ENCODE results near the gene PEBP1. TPM values are rescaled to one million over a fixed set of nuclear protein-coding genes. Genes with fewer than 3 reads are reported as not detected.

PEBP1 gene
- total and polyA plus RNA-seq, 10 donors: 99.5 to 201 (median 143) TPM

DNA sequence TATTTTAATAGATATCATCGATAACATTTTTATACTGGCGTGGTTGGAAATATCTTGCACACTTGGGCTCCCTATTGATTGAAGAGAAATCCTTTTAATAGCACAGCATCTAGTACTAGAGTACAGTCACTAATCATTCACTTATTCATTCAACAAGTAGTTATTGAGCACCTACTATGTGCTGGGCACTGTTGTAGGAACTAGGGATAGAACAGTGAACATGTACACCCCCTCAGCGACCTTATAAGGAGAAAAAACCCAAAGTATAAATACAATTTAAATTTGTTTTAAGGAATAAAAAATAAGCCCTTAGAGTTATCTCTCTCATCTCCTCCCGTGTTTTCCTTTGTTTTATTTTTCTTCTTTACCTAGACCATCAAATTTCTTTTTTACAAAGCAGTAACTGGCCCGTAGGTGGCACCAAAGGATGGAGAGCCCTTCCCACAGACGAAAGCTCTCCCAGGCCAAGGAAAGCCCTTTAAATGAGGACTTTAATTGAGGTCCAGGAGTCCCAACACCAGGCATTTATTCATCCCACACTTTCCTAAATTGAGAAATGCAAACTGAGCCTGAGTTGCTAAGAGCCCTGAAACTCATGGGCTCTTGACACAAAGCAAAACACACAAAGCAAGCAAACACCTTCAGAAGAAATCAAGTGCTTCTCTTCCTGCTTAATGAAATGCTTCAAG lies 29.0 kb downstream of the PEBP1 start:
- Histone ChIP-seq H3K4me1 (no peaks in the 10 kb centered on the region), H3K36me3 (peaks cover 4 to 98% (median 39%) of the 10 kb centered on the region in 6 donors), H3K27me3 (replicated peaks in 1 of 7) (no peaks in the 10 kb centered on the region), H3K27ac (no peak overlapping the region), H3K9me3 (no peaks in the 10 kb centered on the region), H3K4me3 (no peak overlapping the region)
- DNase-seq: no peak
- 65 to 75% (median 73%) methylated on average over 6 of the region's 6 CpGs for whole genome bisulfite sequencing, 5 donors
- TF ChIP-seq, protein P1, sequence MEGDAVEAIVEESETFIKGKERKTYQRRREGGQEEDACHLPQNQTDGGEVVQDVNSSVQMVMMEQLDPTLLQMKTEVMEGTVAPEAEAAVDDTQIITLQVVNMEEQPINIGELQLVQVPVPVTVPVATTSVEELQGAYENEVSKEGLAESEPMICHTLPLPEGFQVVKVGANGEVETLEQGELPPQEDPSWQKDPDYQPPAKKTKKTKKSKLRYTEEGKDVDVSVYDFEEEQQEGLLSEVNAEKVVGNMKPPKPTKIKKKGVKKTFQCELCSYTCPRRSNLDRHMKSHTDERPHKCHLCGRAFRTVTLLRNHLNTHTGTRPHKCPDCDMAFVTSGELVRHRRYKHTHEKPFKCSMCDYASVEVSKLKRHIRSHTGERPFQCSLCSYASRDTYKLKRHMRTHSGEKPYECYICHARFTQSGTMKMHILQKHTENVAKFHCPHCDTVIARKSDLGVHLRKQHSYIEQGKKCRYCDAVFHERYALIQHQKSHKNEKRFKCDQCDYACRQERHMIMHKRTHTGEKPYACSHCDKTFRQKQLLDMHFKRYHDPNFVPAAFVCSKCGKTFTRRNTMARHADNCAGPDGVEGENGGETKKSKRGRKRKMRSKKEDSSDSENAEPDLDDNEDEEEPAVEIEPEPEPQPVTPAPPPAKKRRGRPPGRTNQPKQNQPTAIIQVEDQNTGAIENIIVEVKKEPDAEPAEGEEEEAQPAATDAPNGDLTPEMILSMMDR (IDR thresholded peaks at IDR 0.05 in 8 of 11, conservative IDR thresholded peaks at IDR 0.05 in 3 of 11): peak in 1 of 11 experiments; percentile 18
- no peak for TF ChIP-seq POLR2AphosphoS5 (IDR thresholded peaks at IDR 0.05)
- no peak for TF ChIP-seq POLR2A (IDR thresholded peaks at IDR 0.05)
- intact Hi-C loops (cut with DNase I; ENCODE audit: low total_unique reads): no loop called here

DNA sequence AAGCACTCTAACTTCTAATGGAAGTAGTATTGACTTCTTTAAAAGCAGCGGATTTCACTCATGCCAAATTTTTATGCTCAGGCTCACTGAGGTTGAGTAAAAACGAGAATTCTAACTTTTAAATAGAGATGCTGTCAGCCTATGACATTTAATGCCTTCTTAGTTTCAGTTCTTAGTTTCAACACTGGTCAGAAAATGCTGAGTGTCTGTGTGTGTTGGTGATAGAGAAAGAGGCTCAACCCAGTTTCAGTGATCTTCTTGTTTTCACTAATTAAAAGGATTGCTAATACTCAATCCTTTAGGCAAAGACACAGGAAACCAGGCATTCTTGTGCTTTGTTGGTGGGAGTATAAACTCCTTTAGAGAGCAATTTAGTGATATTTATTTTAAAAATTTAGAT lies 31.0 kb downstream of the PEBP1 start:
- Histone ChIP-seq H3K27me3 (replicated peaks in 1 of 7) (no peaks in the 10 kb centered on the region), H3K4me1 (no peaks in the 10 kb centered on the region), H3K36me3 (peaks cover 0 to 98% (median 39%) of the 10 kb centered on the region in 6 donors), H3K27ac (no peak overlapping the region), H3K9me3 (no peaks in the 10 kb centered on the region), H3K4me3 (no peak overlapping the region)
- DNase-seq: no peak
- 56 to 73% (median 67%) methylated on average over 2 of the region's 2 CpGs for WGBS, 5 donors
- TF ChIP-seq, protein P1 (IDR thresholded peaks at IDR 0.05 in 8 of 11, conservative IDR thresholded peaks at IDR 0.05 in 3 of 11): no peak
- no peak for TF ChIP-seq POLR2A (IDR thresholded peaks at IDR 0.05)
- TF ChIP-seq POLR2AphosphoS5 (IDR thresholded peaks at IDR 0.05): no peak
- intact Hi-C loops (cut with DNase I; ENCODE audit: low total_unique reads): no loop called here

DNA sequence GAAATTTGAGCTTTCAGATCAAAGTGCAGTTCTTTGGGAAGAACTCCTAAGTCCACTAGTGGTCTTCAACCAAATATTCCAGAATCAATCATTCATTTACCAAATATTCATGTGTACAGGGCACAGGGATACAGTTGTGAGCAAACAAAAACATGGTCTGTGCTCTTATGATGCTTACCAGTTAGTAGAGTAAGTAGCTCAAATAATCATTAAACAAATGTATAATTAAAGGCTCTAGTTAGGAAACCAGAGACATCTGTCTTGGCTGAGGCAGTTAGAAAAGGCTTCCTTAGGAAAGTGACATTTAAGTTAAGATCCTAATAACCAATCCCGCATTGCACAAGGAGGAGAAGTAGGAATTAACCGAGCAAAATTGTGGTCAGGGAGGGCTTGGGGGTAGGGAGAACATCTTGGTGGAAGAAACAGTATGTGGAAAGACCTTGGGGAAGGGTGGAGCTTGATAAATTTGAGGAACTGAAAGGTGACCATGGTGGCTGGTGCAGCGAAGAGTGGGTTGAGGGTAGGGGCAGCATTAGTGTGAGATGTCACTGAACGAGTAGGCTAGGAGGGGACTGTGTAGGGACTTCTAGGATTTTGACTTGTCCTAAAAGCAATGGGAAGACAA lies 40.0 kb downstream of the PEBP1 start:
- no peak for DNase-seq
- peak overlapping the region in 1 of 8 donors; percentile 17 for H3K27ac ChIP-seq
- no peak overlapping the region for H3K4me3 ChIP-seq
- no peaks in the 10 kb centered on the region for H3K27me3 ChIP-seq (replicated peaks in 1 of 7)
- TF ChIP-seq POLR2AphosphoS5 (IDR thresholded peaks at IDR 0.05) (peak in 1 of 3 donors; percentile 44), POLR2A (IDR thresholded peaks at IDR 0.05) (no peak)
- TF ChIP-seq, protein P1 (IDR thresholded peaks at IDR 0.05 in 8 of 11, conservative IDR thresholded peaks at IDR 0.05 in 3 of 11): no peak
- intact Hi-C loops (cut with DNase I; ENCODE audit: low total_unique reads): no loop called here
- H3K4me1 ChIP-seq: peaks cover 0 to 12% (median 0%) of the 10 kb centered on the region in 6 donors
- peaks cover 0 to 100% (median 72%) of the 10 kb centered on the region in 6 donors for H3K36me3 ChIP-seq
- WGBS, 5 donors: 38 to 60% (median 49%) methylated on average over 4 of the region's 4 CpGs
- no peaks in the 10 kb centered on the region for H3K9me3 ChIP-seq

DNA sequence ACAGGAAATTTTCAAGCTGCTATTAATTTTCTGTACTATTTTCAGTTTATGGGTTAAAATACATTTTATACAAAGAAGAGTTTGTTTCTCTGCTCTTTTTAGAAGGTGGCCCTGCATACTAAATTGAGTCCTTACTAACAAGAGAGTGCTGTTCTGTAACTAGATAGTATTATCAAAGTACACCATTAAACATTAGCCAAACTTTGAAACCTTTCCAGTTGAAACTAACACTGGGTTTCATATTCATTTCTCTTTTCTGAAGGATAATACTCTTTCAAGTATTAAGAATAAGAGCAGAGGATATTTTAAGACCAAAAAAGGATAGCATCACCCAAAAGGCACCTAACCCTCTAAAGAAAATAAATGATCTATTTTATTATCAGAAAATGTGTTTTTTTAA lies 47.2 kb downstream of the PEBP1 start:
- intact Hi-C loops (cut with DNase I; ENCODE audit: low total_unique reads): loop anchor here (5.0 kb wide), 1 partner anchor 194 kb away; the partner anchor contains the start of gene SUDS3
- DNase-seq: no peak
- Histone ChIP-seq H3K4me1 (peaks cover 0 to 21% (median 8%) of the 10 kb centered on the region in 6 donors), H3K27me3 (replicated peaks in 1 of 7) (no peaks in the 10 kb centered on the region), H3K27ac (no peak overlapping the region), H3K4me3 (no peak overlapping the region), H3K9me3 (no peaks in the 10 kb centered on the region), H3K36me3 (peaks cover 3 to 44% (median 25%) of the 10 kb centered on the region in 6 donors)
- TF ChIP-seq POLR2A (IDR thresholded peaks at IDR 0.05): no peak
- no peak for TF ChIP-seq POLR2AphosphoS5 (IDR thresholded peaks at IDR 0.05)
- TF ChIP-seq, protein P1 (IDR thresholded peaks at IDR 0.05 in 8 of 11, conservative IDR thresholded peaks at IDR 0.05 in 3 of 11): no peak
